ENCODE measurements around the gene CLC.

Gene CLC

DNA sequence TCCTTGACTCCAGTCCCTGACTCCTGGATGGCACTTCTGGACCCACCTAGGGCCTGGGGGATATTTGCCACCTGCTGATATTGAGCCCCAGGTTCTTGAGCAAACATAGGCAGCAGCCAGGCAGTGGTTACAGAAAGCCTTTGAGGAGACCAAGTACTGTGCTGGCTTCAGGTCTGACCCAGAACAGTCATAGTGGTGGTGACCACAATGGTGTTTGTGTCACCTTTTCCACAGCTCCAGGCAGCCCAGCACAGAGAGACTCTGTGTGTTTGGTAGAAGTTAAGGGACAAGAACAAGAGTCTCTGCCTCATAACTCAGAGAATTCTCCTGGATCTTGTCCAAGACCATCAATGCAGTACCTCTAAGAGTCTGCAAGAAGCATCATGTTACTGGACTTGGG lies 14.6 kb upstream of the CLC start:
- no peak for DNase-seq
- Histone ChIP-seq H3K36me3 (no peaks in the 10 kb centered on the region), H3K4me1 (no peaks in the 10 kb centered on the region), H3K9me3 (no peaks in the 10 kb centered on the region), H3K27me3 (no peaks in the 10 kb centered on the region), H3K27ac (no peak overlapping the region), H3K4me3 (no peak overlapping the region)
- intact Hi-C loops (cut with DNase I; ENCODE audit: low total_unique reads) = no loop called here
- TF ChIP-seq, protein P1, sequence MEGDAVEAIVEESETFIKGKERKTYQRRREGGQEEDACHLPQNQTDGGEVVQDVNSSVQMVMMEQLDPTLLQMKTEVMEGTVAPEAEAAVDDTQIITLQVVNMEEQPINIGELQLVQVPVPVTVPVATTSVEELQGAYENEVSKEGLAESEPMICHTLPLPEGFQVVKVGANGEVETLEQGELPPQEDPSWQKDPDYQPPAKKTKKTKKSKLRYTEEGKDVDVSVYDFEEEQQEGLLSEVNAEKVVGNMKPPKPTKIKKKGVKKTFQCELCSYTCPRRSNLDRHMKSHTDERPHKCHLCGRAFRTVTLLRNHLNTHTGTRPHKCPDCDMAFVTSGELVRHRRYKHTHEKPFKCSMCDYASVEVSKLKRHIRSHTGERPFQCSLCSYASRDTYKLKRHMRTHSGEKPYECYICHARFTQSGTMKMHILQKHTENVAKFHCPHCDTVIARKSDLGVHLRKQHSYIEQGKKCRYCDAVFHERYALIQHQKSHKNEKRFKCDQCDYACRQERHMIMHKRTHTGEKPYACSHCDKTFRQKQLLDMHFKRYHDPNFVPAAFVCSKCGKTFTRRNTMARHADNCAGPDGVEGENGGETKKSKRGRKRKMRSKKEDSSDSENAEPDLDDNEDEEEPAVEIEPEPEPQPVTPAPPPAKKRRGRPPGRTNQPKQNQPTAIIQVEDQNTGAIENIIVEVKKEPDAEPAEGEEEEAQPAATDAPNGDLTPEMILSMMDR (IDR thresholded peaks at IDR 0.05) = no peak

DNA sequence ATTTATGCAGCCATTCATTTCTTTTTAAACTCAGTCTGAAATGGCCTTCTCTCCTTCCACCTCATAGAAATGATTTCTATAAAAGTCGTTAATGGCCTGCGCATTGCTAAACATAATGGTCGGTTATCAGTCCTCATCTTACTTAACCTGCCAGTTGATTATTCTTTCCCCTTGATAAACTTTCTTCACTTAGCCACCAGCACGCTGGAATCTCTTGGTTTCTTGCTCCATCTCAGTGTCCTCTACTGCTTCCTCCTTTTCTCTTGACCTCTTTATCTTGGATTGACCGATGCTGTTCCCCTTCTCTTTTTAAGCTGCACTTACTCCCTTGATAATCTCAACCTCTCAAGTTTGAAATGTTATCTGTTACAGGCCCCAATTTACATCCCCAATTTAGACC lies 12.2 kb upstream of the CLC start:
- Histone ChIP-seq H3K36me3 (no peaks in the 10 kb centered on the region), H3K27me3 (no peaks in the 10 kb centered on the region), H3K9me3 (no peaks in the 10 kb centered on the region), H3K27ac (no peak overlapping the region), H3K4me3 (no peak overlapping the region), H3K4me1 (no peaks in the 10 kb centered on the region)
- TF ChIP-seq, protein P1 (IDR thresholded peaks at IDR 0.05) = no peak
- intact Hi-C loops (cut with DNase I; ENCODE audit: low total_unique reads) = no loop called here
- no peak for DNase-seq

DNA sequence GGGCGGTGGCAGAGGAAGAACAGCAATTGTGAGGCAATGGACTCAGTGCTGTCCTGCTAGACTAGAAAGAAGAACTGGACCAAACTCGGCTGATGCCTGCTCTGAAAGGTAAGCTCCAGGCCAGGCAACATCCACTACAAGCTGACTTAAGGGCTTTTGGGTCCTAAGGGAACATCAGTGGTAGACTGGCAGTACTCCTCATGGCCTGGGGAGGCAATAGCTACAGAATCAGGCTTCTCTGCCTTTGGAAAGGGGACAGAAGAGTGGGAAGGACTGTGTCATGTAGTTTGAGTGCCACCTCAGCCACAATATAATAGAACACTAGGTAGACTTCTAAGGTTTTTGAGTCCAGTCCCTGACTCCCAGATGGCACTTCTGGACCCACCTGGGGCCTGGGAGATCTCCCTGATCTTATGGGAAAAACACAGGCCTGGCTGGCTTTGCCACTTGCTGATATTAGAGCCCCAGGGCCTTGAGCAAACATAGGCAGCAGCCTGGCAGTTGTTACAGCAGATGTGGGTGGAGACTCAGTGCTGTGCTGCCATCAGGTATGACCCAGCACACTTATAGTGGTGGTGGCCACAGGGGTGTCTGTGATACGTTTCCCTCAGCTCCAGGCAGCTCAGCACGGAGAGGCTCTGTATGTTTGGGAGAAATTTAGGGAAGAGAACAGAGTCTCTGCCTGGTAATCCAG lies 9.2 kb upstream of the CLC start:
- Histone ChIP-seq H3K9me3 (no peaks in the 10 kb centered on the region), H3K27me3 (no peaks in the 10 kb centered on the region), H3K36me3 (no peaks in the 10 kb centered on the region), H3K4me1 (no peaks in the 10 kb centered on the region), H3K4me3 (no peak overlapping the region), H3K27ac (no peak overlapping the region)
- DNase-seq = no peak
- TF ChIP-seq, protein P1 (IDR thresholded peaks at IDR 0.05) = no peak
- intact Hi-C loops (cut with DNase I; ENCODE audit: low total_unique reads) = no loop called here

DNA sequence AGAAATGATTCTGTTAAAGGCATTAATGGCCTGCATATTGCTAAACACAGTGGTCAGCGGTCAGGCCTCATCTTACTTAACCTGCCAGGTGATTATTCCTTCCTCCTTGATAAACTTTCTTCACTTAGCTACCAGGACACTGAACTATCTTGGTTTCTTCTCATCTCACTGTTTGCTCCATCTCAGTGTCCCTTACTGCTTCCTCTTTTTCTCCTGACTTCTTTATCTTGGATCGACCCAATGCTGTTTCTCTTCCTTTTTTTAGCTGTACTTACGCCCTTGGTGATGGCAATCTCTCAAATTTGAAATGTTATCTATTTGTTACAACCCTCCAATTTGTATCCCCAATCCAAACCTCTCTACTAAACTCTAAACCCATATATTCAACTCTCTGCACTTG lies 7.8 kb upstream of the CLC start:
- TF ChIP-seq, protein P1 (IDR thresholded peaks at IDR 0.05) = no peak
- no peaks in the 10 kb centered on the region for H3K27me3 ChIP-seq

DNA sequence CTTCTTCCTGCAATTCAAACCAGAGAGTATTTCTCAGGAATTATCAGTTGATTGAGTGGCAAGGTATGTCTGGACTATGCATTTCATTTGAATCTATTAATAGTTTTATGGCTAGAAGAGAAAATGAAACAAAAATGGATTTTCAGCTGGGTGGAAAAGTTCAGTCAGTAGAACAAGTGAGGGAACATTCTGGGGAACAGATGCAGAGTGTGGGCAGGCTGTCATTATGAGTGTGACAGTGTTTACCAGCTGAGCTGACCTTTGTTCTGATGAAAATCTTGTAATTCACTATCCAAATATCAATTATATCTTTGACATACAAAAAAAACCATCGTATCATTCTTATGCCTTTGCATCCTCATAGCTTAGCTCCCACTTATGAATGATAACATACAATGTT lies 2.6 kb upstream of the CLC start:
- Histone ChIP-seq H3K4me3 (no peak overlapping the region), H3K36me3 (no peaks in the 10 kb centered on the region), H3K9me3 (no peaks in the 10 kb centered on the region), H3K4me1 (no peaks in the 10 kb centered on the region), H3K27ac (no peak overlapping the region), H3K27me3 (no peaks in the 10 kb centered on the region)
- intact Hi-C loops (cut with DNase I; ENCODE audit: low total_unique reads) = no loop called here
- DNase-seq = no peak
- TF ChIP-seq, protein P1 (IDR thresholded peaks at IDR 0.05) = no peak

More for the DNA sequence above, 7.8 kb upstream of the CLC start:
- DNase-seq = no peak
- Histone ChIP-seq H3K9me3 (no peaks in the 10 kb centered on the region), H3K36me3 (no peaks in the 10 kb centered on the region), H3K27ac (no peak overlapping the region), H3K4me1 (no peaks in the 10 kb centered on the region), H3K4me3 (no peak overlapping the region)
- intact Hi-C loops (cut with DNase I; ENCODE audit: low total_unique reads) = no loop called here

DNA sequence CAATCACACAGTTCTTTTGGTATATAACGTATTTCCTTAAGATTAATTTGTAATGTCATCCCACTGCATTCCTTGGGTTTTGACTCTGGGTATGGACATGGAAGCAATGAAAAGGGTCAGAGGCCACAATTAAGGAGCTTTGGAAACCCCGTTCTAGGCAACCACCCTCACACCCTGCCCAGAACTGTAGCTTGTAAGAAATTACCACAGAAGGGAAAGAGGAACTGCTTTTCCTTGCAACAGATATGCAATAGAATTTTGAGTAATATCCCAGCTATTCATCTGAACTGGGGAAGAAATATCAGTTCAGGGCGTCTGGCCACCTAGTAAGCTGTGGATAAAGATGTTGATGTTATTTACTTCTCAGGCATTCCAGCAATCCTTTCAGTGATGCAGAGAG lies 985 bp upstream of the CLC start:
- Histone ChIP-seq H3K27me3 (no peaks in the 10 kb centered on the region), H3K9me3 (no peaks in the 10 kb centered on the region), H3K27ac (no peak overlapping the region), H3K4me3 (no peak overlapping the region), H3K4me1 (no peaks in the 10 kb centered on the region), H3K36me3 (no peaks in the 10 kb centered on the region)
- intact Hi-C loops (cut with DNase I; ENCODE audit: low total_unique reads) = no loop called here
- TF ChIP-seq, protein P1 (IDR thresholded peaks at IDR 0.05) = no peak
- no peak for DNase-seq
